GM18873 (cell line): ENCODE data around the gene MYLK.
A peak's percentile ranks its signal among the peaks of the same experiment; 100 is the strongest.
"Not testable (repeated sequence)": the region's sequence is repeated elsewhere in the genome, so short reads cannot be mapped to it uniquely, and the experiment has no call there.

Source experiments
- ATAC-seq: cut with Tn5 transposase; IDR thresholded peaks from one replicate; pipeline ENCODE4 v1.9.1; 2021; ENCODE audit warnings: mild to moderate bottlenecking, moderate library complexity, moderate number of reproducible peaks; ENCODE audit not compliant: unreplicated experiment, low FRiP score

The MYLK gene

DNA sequence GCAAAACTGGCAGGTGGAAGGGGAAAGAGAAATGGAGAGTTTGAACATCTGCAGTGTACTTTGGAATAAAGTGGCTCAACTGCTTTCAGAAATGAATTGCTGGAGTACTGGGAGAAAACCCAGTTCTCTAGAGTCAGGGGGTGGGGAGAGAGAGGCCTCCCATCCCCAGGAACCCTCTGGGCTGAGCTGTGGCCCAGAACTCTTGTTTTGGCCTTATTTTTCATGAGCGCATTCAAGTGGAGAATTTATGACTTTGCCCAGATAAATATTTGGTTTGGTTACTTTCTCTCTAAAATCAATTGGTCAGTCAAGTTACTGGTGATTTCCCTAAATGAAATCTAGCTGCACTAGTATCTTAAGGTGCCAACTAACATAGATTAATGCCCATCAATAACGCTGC, 270.6 kb downstream of the MYLK start:
- ATAC-seq: no peak

DNA sequence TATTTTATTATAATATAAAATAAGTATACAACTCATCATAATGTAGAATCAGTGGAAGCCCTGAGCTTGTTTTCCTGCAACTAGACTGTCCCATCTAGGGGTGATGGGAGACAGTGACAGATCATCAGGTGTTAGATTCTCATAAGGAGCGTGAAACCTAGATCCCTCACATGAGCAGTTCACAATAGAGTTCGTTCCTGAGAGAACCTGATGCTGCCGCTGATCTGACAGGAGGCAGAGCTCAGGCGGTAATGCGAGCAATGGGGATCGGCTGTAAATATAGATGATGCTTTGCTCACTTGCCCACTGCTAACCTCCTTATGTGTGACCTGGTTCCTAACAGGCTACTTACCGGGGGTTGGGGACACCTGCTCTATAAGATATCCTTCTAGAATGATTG, 272.5 kb downstream of the MYLK start:
- ATAC-seq: not testable (repeated sequence)

GRCh38 chr3:123611082-123611481, 273.1 kb downstream of the MYLK start:
- ATAC-seq: no peak

- ATAC-seq: no peak
Measured at GRCh38 chr3:123610331-123610730, 273.8 kb downstream of the MYLK start.

- no peak for ATAC-seq
Measured at GRCh38 chr3:123609063-123609462, 275.1 kb downstream of the MYLK start.

DNA sequence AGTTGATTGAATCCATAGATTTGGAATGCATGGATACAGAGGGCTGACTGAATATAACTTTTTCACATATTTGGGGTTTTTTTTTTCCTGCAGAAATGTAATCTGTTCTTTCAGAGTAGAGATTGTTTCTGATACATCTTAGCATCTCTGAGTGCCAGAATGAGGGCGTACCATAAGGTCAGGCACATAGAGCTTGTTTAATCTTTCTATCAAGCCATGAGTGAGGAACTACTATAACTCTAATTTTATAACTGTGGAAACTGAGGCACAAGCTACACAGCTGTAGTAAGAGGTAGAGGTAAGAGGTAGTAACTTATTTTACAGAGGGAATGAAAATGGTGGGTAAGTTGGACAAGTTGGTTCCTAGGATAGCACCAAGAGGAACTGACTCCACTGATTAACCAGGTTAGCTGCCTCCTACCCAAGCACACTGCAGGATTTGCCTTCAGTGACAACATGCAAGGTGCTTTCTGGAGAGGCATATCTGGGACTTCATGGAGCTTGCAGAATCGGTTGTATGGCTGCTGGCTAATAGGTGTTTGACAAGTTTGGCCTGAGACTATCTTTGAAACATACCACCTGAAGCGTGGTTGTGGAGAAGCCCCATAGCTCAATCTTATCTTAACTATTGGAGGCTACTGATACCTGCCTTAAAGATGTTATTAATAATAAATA, 275.7 kb downstream of the MYLK start:
- ATAC-seq: no peak

GRCh38 chr3:123606527-123606926, 277.6 kb downstream of the MYLK start:
- ATAC-seq: no peak

- peak; percentile 62 for ATAC-seq
Measured at GRCh38 chr3:123605789-123606234, 278.3 kb downstream of the MYLK start.

DNA sequence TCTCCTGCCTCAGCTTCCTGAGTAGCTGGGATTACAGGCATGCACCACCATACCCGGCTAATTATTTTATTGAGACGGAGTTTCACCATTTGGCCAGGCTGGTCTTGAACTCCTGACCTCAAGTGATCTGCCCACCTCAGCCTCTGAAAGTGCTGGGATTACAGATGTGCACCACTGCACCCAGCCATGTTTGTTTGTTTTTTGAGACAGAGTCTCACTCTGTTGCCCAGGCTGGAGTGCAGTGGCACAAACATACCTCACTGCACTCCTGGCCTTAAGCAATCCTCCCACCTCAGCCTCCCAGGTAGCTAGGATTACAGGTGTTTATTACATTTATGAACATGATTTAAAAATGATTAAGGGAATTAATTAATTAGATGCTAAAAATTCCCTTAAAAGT, 281.0 kb downstream of the MYLK start:
- ATAC-seq: not testable (repeated sequence)

DNA sequence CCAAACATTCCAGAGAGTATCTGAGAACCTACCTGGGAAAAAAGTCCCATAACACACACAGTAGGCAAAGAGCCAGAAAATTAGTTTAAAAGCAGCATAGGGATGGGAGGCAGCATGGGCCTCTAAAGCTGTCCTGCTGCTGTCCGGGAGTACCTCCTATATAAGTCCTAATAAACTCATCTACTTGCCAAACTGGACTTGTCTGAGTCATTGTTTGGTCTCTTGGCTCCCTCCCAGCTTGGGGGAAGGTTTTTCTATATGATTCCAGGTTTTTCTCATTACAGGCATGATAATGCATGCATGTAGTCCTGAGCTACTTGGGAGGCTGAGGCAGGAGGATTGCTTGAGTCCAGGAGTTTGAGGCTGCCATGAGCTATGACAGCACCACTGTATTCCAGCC, 281.8 kb downstream of the MYLK start:
- ATAC-seq: no peak

- not testable (repeated sequence) for ATAC-seq
Measured at GRCh38 chr3:123600863-123601262, 283.3 kb downstream of the MYLK start.

DNA sequence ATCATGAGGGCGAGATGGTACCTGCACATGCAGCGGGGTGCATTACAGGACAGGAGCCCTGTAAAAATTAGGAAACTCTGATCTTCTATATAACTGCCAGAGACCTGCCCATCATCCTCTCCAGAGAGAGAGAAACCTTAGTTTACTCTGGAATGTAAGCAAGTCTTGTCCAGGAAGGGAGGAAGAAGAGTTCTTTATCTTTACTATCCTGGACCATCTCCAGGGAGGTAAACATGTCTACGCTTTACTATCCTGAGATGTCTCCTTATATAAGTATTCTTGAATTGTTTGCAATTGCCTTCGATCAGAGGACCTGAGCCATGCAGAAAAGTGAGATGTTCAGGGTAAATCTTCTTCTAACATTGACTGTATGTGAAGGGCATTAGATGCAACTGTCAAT, 286.6 kb downstream of the MYLK start:
- no peak for ATAC-seq

DNA sequence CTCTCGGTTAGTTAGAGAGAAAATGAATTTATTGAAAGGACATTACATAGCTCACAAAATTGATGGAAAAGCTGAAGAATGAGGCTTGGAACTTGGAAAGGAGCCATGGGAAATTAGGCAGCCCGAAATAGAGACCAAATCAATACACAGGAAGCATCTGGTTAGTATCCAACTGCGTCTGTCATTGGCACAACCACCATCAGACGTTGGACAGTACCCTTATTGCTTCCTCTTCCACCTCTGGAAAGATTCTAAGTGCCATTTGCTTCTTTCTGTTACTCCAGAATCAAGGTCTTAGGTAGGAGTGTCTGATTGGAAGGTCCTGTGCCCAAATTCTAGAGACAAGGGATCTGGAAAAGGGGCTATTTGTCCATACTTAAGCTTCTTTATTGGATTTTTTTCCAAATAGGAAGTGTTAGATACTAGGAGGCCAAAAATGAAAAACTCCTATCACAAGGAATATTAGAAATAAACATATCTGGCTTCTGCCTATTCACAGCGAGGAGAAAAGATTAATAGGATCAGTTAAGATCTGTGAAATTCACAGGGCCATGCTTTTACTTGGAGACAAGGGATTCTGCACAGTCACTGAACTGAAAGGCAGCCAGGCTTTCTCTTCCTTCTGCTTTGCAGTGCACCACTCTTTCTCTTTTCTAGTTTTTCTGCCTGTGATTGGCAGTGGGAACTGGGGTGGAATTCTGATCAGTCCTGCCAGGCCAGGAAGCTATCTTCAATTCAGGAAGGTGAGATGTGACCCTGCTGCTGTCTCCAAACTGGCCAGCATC, 288.5 kb downstream of the MYLK start:
- no peak for ATAC-seq

DNA sequence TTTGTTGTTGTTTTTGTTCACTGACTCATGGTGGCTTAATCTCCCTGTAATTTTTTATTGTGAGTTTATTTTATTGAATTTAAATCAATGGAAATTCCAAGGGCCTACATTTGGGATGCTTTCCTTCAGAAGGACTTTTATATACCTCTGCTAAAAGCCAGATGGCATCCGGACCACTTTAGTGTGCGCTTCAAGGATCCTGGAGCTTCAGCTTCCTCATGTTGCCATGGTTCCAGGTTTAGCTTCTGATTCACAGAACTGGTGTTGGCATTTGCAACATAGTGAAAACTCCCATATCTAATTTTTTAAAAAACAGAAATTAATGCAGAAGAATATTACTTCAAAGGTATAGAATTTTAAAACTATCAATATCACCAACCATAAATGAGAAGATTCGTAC, 290.8 kb downstream of the MYLK start:
- no peak for ATAC-seq

GRCh38 chr3:123590685-123591450, 293.3 kb downstream of the MYLK start:
- no peak for ATAC-seq

- no peak for ATAC-seq
Measured at GRCh38 chr3:123587401-123587800, 296.7 kb downstream of the MYLK start.

DNA sequence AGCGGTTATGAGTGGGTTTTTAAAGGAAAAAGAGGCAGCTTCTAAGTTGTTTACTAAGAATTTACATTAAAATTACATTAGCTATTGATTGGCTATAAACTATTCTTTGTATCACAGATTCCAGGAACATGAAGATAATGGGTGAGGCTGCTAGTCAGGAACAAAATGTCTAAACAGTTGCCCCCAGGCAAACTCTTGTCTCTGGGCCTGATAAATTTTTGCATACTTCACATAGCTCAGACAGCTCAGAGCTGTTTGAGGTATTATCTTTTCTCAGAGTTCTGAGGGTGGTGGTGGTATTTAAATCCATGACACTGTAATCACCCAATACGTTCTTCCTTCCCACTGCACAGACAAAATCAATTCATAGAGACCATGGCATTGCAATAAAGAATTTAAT, 297.2 kb downstream of the MYLK start:
- no peak for ATAC-seq

GRCh38 chr3:123586131-123586530, 298.0 kb downstream of the MYLK start:
- no peak for ATAC-seq

DNA sequence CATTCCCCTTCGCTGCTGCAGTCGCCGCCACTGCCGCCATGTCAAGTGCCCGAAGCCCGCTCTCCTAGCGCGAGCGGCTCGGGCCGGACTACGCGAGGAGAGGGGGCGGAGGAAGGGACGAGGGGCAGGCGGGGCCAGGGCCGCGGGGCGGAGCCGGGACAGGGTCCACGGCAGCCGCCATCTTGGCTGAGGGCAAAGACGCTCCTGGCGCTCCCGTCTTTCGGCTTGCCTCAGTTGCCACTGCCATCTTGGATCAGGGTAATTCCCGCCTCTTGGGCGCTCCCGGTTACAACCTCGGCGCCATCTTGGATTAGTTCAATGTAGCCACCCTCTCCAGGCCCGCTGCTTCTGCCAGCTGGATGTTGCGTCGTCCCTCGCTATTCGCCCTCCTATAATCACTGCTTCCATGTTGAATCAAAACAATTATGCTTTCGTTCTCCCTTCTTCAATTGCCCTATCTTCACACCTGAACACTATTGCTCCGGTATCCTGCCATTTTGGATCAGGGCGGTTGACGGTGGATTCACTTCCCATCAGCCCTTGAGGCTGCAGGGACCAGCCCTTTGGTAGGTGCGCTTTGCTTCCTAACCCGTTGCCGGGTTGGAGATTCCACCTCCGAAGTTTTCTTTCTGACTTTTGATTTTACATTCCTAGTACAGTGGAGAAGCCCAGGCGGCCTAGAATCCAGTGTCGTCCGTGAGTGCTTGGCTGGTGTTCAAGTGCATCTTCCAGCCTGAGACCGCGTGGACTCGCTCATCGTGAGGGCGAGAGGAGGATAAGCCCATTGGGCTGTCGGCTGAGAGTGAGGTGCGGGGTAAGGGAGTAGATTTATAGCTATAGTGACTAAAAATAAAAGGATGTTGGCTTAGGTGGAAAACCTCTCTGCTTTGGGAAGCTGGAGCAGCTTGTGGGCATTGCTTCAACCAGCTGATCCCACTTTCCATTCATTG, 298.9 kb downstream of the MYLK start, which contains the start of gene HACD2:
HACD2 (minus strand) TSS at position 66 of the 950 bp plus-strand sequence; CDS start at position 40, 26 bp downstream.
- peak; percentile 80 for ATAC-seq
